Measurements from ENCODE around the gene PLPPR3. TPM values are rescaled to one million over a fixed set of nuclear protein-coding genes. Genes with fewer than 3 reads are reported as not detected.
"Not testable (repeated sequence)": the region's sequence is repeated elsewhere in the genome, so short reads cannot be mapped to it uniquely, and the experiment has no call there.

The PLPPR3 gene
- total and polyA plus RNA-seq, 12 donors = not detected

DNA sequence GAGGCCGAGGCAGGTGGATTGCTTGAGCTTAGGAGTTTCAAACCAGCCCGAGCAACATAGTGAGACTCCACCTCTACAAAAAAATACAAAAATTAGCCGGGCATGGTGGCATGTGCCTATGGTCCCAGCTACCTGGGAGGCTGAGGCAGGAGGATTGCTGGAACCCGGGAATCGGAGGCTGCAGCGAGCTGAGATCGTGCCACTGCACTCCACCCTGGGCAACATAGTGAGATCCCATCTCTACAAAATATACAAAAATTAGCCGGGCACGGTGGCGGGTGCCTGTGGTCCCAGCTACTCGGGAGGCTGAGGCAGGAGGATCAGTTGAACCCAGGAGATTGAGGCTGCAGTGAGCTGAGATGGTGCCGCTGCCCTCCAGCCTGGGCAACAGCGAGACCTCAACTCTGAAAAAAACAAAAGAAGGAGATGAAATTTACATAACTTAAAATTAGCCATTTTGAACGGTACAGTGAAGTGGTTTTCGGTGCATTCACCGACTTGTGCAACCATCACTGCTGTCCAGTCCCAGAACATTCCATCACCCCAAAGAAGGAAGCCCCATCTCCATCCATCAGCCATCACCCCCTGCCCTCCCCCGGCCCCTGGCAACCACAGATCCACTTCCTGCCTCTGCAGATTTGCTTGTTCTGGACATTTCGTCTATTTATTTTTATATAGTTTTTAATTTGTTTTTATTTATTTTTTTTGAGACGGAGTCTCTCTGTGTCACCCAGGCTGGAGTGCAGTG, 4.3 kb upstream of the PLPPR3 start:
- H3K4me3 ChIP-seq = no peak overlapping the region
- 81 to 84% methylated on average over 19 of the region's 19 CpGs for WGBS, 2 donors
- DNase-seq (no peak), ATAC-seq (no peak)
- peaks cover 18 to 50% (median 41%) of the 10 kb centered on the region in 7 donors for H3K27me3 ChIP-seq
- TF ChIP-seq, protein P1, sequence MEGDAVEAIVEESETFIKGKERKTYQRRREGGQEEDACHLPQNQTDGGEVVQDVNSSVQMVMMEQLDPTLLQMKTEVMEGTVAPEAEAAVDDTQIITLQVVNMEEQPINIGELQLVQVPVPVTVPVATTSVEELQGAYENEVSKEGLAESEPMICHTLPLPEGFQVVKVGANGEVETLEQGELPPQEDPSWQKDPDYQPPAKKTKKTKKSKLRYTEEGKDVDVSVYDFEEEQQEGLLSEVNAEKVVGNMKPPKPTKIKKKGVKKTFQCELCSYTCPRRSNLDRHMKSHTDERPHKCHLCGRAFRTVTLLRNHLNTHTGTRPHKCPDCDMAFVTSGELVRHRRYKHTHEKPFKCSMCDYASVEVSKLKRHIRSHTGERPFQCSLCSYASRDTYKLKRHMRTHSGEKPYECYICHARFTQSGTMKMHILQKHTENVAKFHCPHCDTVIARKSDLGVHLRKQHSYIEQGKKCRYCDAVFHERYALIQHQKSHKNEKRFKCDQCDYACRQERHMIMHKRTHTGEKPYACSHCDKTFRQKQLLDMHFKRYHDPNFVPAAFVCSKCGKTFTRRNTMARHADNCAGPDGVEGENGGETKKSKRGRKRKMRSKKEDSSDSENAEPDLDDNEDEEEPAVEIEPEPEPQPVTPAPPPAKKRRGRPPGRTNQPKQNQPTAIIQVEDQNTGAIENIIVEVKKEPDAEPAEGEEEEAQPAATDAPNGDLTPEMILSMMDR (IDR thresholded peaks at IDR 0.05) = no peak
- H3K9me3 ChIP-seq = no peaks in the 10 kb centered on the region
- no peaks in the 10 kb centered on the region for H3K36me3 ChIP-seq
- H3K27ac ChIP-seq = no peak overlapping the region
- intact Hi-C loops (cut with DNase I) = no loop called here
- H3K4me1 ChIP-seq = peaks cover 0 to 30% (median 12%) of the 10 kb centered on the region in 9 donors

DNA sequence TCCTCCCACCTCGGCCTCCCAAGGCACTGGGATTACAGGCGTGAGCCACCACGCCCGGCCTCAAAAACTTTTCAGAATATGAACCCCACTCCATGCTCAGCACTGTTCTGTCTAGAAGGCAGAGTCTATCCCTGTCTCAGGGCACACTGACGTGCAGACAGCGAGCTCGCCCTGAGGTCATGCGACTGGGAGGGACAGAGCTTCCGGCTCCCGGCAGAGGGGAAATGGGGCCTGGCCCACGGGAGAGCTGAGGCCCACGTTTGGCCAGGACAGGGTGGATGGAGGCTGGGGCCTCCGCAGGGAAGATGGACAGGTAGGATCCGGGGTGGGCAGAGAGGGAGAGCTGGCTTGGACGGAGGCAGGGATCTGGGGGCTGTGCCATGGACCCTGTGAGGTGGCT, 3.1 kb upstream of the PLPPR3 start:
- WGBS, 2 donors = 71% methylated on average over 15 of the region's 15 CpGs
- DNase-seq = no peak

DNA sequence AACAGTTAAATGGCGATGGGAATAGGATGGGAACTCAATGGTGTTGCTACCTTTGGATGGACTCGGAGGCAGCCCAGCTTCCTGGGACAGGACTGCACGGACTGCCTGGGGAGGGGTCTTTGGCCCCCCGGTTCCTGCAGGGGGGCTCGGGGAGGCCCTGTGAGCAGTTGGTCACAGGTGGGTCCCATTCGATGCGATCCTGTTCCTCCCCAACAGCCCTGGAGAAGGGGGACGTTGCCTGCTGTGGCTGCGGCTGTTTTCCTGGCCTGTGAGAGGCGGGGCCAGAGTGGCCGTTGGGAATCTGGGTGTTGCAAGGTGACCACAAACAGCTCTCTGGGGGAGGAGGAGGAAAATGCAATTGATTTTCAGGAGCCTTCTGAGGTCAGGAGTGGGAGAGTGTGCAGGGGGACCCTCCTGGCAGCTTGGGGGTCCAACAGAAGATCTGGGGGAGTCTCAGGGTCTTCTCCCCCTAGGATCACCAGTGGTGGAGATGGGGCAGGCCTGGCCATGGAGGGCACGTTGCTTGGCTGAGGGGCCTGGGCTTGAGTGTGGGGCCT, 1.9 kb upstream of the PLPPR3 start:
- H3K27ac ChIP-seq = no peak overlapping the region
- 54 to 65% methylated on average over 10 to 12 of the region's 12 CpGs for WGBS, 2 donors
- H3K27me3 ChIP-seq = peaks cover 18 to 39% (median 31%) of the 10 kb centered on the region in 7 donors

More for the DNA sequence above, 3.1 kb upstream of the PLPPR3 start:
- Histone ChIP-seq H3K36me3 (no peaks in the 10 kb centered on the region), H3K9me3 (no peaks in the 10 kb centered on the region), H3K27me3 (peaks cover 18 to 43% (median 33%) of the 10 kb centered on the region in 7 donors), H3K4me3 (no peak overlapping the region), H3K4me1 (peaks cover 0 to 30% (median 12%) of the 10 kb centered on the region in 9 donors), H3K27ac (no peak overlapping the region)
- intact Hi-C loops (cut with DNase I) = no loop called here
- no peak for ATAC-seq
- TF ChIP-seq, protein P1 (IDR thresholded peaks at IDR 0.05) = no peak

DNA sequence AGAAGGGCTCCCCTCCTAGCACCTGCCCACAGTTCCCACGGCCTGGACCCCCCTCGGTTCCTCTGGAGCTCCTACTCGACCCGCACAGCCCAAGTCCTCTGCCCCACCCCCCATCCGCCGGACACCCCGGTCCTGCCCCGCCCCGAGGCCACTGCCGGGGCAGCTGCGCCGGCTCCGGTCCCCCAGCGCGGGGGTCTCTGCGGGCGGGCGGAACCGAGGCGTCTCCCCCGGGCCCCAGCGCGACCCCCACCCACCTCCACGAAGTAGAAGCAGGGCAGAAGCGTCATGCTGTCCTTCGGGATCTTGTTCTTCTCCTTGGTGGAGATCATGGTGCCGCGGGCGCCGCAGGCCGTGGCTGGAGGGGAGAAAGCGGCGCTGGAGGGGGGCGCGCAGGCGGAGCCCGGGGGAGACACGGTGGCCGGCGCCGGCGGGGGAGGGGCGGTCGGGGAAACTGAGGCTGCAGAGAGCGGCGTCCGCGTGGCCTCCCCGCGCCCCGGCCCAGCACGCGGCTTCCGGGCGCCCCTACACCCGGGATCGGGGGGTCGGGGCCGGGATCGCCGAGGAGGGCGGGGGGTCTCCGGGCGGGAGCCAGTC, 427 bp downstream of the PLPPR3 start:
- H3K27me3 ChIP-seq = peaks cover 18 to 35% (median 29%) of the 10 kb centered on the region in 7 donors
- peak overlapping the region; percentile 14 to 51 (median 42) for H3K4me3 ChIP-seq
- DNase-seq (no peak), ATAC-seq (peak in 1 of 8 donors; percentile 28)
- intact Hi-C loops (cut with DNase I) = no loop called here
- no peaks in the 10 kb centered on the region for H3K36me3 ChIP-seq
- WGBS, 2 donors = 2% methylated on average over 55 to 63 of the region's 64 CpGs
- H3K9me3 ChIP-seq = no peaks in the 10 kb centered on the region
- peaks cover 0 to 19% (median 12%) of the 10 kb centered on the region in 9 donors for H3K4me1 ChIP-seq
- TF ChIP-seq, protein P1 (IDR thresholded peaks at IDR 0.05) = no peak
- no peak overlapping the region for H3K27ac ChIP-seq

More for the DNA sequence above, 1.9 kb upstream of the PLPPR3 start:
- peaks cover 0 to 30% (median 12%) of the 10 kb centered on the region in 9 donors for H3K4me1 ChIP-seq
- H3K9me3 ChIP-seq = no peaks in the 10 kb centered on the region
- TF ChIP-seq, protein P1 (IDR thresholded peaks at IDR 0.05) = no peak
- intact Hi-C loops (cut with DNase I) = no loop called here
- DNase-seq (no peak), ATAC-seq (no peak)
- H3K36me3 ChIP-seq = no peaks in the 10 kb centered on the region
- no peak overlapping the region for H3K4me3 ChIP-seq

DNA sequence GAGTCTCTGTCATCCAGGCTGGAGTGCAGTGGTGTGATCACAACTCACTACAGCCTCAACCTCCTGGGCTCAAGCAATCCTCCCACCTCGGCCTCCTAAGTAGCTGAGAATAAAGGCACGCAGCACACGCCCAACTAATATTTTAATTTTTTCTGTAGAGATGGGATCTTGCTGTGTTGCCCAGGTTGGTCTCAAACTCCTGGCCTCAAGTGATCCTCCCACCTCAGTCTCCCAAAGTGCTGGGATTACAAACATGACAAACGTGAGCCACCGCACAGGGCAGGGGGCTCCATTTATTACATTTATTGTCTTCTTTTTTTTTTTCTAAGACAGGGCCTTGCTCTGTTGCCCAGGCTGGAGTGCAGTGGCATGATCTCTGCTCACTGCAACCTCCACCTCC, 1.5 kb downstream of the PLPPR3 start:
- ATAC-seq; DNase-seq; H3K27ac ChIP-seq; H3K4me3 ChIP-seq; H3K36me3 ChIP-seq; intact Hi-C loops (cut with DNase I); H3K9me3 ChIP-seq: not testable (repeated sequence)
- peaks cover 18 to 35% (median 29%) of the 10 kb centered on the region in 7 donors for H3K27me3 ChIP-seq
- H3K4me1 ChIP-seq = peaks cover 0 to 18% (median 12%) of the 10 kb centered on the region in 9 donors
- WGBS, 2 donors = 88 to 97% methylated on average over 5 of the region's 5 CpGs

All from heart right ventricle (tissue), 16 donors.